Neural progenitor cell (in vitro differentiated cells): Measurements from ENCODE around the gene IFFO2.

ENCODE experiments used
- EZH2 ChIP-seq: fragments of 200-600 bp; sonication (generic); IDR thresholded peaks from 2 replicates; pipeline ENCODE4 v1.6.1; 2017; ENCODE audit warnings: antibody characterized with exemption, mild to moderate bottlenecking, moderate library complexity
- EZH2phosphoT487 ChIP-seq: fragments of 200-600 bp; sonication (generic); IDR thresholded peaks from 2 replicates; pipeline ENCODE4 v1.6.1; 2017; ENCODE audit warnings: antibody characterized with exemption
- TF ChIP-seq, protein P1 (sequence below): fragments of 200-600 bp; sonication (generic); IDR thresholded peaks from 2 replicates; pipeline ENCODE4 v1.5.1; 2017; ENCODE audit warnings: antibody characterized with exemption, mild to moderate bottlenecking

DNA sequence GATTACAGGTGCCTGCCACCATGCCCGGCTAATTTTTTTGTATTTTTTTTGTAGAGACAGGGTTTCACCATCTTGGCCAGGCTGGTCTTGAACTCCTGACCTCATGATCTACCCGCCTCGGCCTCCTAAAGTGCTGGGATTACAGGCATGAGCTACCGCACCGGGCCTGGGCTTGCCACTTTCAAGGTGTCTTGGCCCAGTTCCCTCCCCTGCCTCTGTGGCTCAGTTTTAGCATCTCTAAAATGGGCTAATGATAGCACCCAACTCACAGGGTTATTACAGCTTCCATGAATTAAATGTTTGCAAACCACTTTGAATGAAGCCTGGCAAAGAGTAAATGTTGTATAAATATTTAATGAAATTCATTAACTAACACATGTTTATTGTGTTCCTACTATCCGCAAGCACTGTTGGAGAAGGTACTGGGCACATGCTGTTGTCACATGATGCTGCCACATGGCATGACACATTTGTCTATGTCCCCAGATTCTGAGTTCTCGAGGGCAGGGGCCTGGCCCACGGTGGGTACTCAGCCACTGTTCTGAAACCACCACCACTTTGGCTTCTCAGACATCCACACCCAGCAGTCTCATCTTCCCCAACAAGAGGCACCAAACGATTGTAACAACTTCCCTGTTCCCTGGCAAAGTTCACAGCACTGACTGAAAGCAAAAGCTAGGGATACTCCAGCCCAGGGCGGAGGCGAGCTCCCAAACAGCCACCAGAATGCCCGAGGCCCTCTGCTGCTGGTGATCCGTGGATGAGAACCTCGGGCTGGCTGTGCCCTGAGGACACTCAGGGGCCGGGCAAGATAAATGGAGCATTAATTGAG, 9.7 kb downstream of the IFFO2 start:
- no peak for TF ChIP-seq EZH2phosphoT487
- TF ChIP-seq, protein P1, sequence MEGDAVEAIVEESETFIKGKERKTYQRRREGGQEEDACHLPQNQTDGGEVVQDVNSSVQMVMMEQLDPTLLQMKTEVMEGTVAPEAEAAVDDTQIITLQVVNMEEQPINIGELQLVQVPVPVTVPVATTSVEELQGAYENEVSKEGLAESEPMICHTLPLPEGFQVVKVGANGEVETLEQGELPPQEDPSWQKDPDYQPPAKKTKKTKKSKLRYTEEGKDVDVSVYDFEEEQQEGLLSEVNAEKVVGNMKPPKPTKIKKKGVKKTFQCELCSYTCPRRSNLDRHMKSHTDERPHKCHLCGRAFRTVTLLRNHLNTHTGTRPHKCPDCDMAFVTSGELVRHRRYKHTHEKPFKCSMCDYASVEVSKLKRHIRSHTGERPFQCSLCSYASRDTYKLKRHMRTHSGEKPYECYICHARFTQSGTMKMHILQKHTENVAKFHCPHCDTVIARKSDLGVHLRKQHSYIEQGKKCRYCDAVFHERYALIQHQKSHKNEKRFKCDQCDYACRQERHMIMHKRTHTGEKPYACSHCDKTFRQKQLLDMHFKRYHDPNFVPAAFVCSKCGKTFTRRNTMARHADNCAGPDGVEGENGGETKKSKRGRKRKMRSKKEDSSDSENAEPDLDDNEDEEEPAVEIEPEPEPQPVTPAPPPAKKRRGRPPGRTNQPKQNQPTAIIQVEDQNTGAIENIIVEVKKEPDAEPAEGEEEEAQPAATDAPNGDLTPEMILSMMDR = no peak
- no peak for TF ChIP-seq EZH2
